ENCODE data around the gene CDH22. TPM values are rescaled to one million over a fixed set of nuclear protein-coding genes. Genes with fewer than 3 reads are reported as not detected.

Gene CDH22
- total and polyA plus RNA-seq, 2 experiments from 2014 or later, result not detected

- H3K36me3 ChIP-seq, result no peaks in the 10 kb centered on the region
- H3K4me3 ChIP-seq, result no peak overlapping the region
- H3K27me3 ChIP-seq, result no peaks in the 10 kb centered on the region
- no peaks in the 10 kb centered on the region for H3K9me3 ChIP-seq (ENCODE audit: low read depth)
- H3K27ac ChIP-seq, result no peak overlapping the region
- no peaks in the 10 kb centered on the region for H3K4me1 ChIP-seq (ENCODE audit: low read depth)
- TF ChIP-seq, protein P1, sequence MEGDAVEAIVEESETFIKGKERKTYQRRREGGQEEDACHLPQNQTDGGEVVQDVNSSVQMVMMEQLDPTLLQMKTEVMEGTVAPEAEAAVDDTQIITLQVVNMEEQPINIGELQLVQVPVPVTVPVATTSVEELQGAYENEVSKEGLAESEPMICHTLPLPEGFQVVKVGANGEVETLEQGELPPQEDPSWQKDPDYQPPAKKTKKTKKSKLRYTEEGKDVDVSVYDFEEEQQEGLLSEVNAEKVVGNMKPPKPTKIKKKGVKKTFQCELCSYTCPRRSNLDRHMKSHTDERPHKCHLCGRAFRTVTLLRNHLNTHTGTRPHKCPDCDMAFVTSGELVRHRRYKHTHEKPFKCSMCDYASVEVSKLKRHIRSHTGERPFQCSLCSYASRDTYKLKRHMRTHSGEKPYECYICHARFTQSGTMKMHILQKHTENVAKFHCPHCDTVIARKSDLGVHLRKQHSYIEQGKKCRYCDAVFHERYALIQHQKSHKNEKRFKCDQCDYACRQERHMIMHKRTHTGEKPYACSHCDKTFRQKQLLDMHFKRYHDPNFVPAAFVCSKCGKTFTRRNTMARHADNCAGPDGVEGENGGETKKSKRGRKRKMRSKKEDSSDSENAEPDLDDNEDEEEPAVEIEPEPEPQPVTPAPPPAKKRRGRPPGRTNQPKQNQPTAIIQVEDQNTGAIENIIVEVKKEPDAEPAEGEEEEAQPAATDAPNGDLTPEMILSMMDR (IDR thresholded peaks at IDR 0.05; ENCODE audit: low read depth, low read length), result no peak
- no peak for DNase-seq (ENCODE audit: low read depth in 1 of 2, low spot score in 1 of 2)
Observed at GRCh38 chr20:46342010-46342378, 33.7 kb upstream of the CDH22 start.

GRCh38 chr20:46341074-46342009 is 33.0 kb upstream of the CDH22 start:
- Histone ChIP-seq H3K9me3 (ENCODE audit: low read depth) (no peaks in the 10 kb centered on the region), H3K27me3 (no peaks in the 10 kb centered on the region), H3K36me3 (no peaks in the 10 kb centered on the region), H3K27ac (no peak overlapping the region), H3K4me1 (ENCODE audit: low read depth) (no peaks in the 10 kb centered on the region), H3K4me3 (no peak overlapping the region)
- no peak for DNase-seq (ENCODE audit: low read depth in 1 of 2, low spot score in 1 of 2)
- TF ChIP-seq, protein P1 (IDR thresholded peaks at IDR 0.05; ENCODE audit: low read depth, low read length), result no peak

DNA sequence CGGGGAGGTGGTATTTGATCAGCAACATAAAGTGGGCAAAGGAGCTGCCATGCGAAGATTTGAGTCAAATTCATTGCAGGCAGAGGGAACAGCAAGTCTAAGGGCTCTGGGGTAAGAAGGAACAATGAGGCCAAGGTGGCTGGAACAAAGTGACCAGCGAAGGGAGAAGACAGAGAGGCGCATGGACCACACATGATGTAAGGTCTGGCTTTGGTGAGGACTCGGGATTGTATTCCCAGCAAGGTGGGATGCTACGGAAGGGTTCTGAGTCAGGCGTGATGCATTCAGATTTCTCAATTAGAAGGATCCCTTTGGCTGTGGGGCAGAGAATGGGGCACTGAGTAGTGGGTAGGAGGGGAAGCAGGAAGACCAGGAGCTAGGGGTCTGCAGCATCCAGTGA is 30.7 kb upstream of the CDH22 start:
- TF ChIP-seq, protein P1 (IDR thresholded peaks at IDR 0.05; ENCODE audit: low read depth, low read length), result no peak
- Histone ChIP-seq H3K4me3 (no peak overlapping the region), H3K27ac (no peak overlapping the region), H3K4me1 (ENCODE audit: low read depth) (peaks cover 6% of the 10 kb centered on the region), H3K36me3 (no peaks in the 10 kb centered on the region), H3K9me3 (ENCODE audit: low read depth) (no peaks in the 10 kb centered on the region), H3K27me3 (no peaks in the 10 kb centered on the region)
- DNase-seq (ENCODE audit: low read depth in 1 of 2, low spot score in 1 of 2), result no peak

GRCh38 chr20:46336735-46337134 is 28.4 kb upstream of the CDH22 start:
- Histone ChIP-seq H3K9me3 (ENCODE audit: low read depth) (no peaks in the 10 kb centered on the region), H3K4me3 (no peak overlapping the region), H3K27me3 (no peaks in the 10 kb centered on the region), H3K36me3 (no peaks in the 10 kb centered on the region), H3K27ac (no peak overlapping the region), H3K4me1 (ENCODE audit: low read depth) (peaks cover 6% of the 10 kb centered on the region)
- TF ChIP-seq, protein P1 (IDR thresholded peaks at IDR 0.05; ENCODE audit: low read depth, low read length), result no peak
- DNase-seq (ENCODE audit: low read depth in 1 of 2, low spot score in 1 of 2), result no peak

DNA sequence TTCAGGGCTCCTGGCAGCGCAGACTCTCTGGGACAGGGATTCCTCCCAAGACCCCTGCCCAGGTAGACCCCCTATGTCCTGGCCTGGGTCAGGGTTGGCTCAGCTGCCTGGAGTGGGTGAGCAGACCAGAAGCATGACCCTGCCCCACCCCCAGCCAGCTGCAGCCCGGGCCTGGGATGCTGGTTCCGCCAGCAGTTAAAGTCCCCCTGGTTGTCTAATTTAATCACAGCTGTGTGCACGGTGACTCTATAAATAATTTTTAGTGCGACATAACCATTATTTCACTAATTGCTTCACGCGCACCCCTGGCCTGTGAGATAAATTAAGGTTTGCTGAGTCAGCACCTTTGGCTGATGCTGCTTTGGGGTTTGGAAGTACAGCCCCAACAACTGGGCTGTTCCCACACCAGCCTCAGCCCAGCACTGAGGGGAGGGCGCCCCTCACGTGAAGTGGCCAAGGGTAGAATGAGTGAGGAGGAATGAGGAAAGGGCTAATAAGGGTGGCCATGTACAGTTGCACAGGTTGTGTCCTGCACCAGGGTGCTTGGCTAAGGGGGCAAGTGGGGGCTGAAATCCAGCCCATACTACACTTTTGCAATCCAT is 26.1 kb upstream of the CDH22 start:
- Histone ChIP-seq H3K36me3 (no peaks in the 10 kb centered on the region), H3K4me1 (ENCODE audit: low read depth) (peaks cover 6% of the 10 kb centered on the region), H3K27me3 (no peaks in the 10 kb centered on the region), H3K4me3 (no peak overlapping the region), H3K27ac (no peak overlapping the region), H3K9me3 (ENCODE audit: low read depth) (no peaks in the 10 kb centered on the region)
- no peak for DNase-seq (ENCODE audit: low read depth in 1 of 2, low spot score in 1 of 2)
- TF ChIP-seq, protein P1 (IDR thresholded peaks at IDR 0.05; ENCODE audit: low read depth, low read length), result no peak
